Chondrocyte (in vitro differentiated cells): ENCODE results near the gene IGSF9. TPM values are rescaled to one million over a fixed set of nuclear protein-coding genes. Genes with fewer than 3 reads are reported as not detected.
A peak's percentile ranks its signal among the peaks of the same experiment; 100 is the strongest.

Experiments
- DNase-seq: peaks from one replicate; pipeline ENCODE4 v3.0.0; 2021; ENCODE audit warnings: mixed read lengths, low spot score
- H3K27ac Mint-ChIP-seq: one replicate; pipeline ENCODE4 v1.8.0; 2021; ENCODE audit warnings: mild to moderate bottlenecking, moderate library complexity, mixed read lengths; ENCODE audit not compliant: unreplicated experiment
- H3K27me3 Mint-ChIP-seq: 2 replicates; pipeline ENCODE4 v1.8.0; 2021; ENCODE audit warnings: low read depth, mixed read lengths
- H3K36me3 Mint-ChIP-seq: 2 replicates; pipeline ENCODE4 v1.8.0; 2021; ENCODE audit warnings: low read depth, mixed read lengths
- H3K4me1 Mint-ChIP-seq: 2 replicates; pipeline ENCODE4 v1.8.0; 2021; ENCODE audit warnings: low read depth, mild to moderate bottlenecking, mixed read lengths
- H3K4me3 Mint-ChIP-seq: one replicate; pipeline ENCODE4 v1.8.0; 2021; ENCODE audit warnings: mild to moderate bottlenecking, moderate library complexity, mixed read lengths; ENCODE audit not compliant: unreplicated experiment
- H3K9me3 Mint-ChIP-seq: 2 replicates; pipeline ENCODE4 v1.8.0; 2021; ENCODE audit warnings: low read depth, mixed read lengths
- CTCF ChIP-seq: fragments of 200-600 bp; sonication (generic); IDR thresholded peaks from 2 replicates; pipeline ENCODE4 v1.5.0; 2021; ENCODE audit warnings: antibody characterized with exemption, mild to moderate bottlenecking, moderate library complexity
- total RNA-seq: library from RNA; stranded (reverse); gene quantifications from 3 replicates; pipeline ENCODE4 v1.2.1, GENCODE V29; 2021

IGSF9 gene
- total RNA-seq, 1 donor from 2014 or later, result not detected

GRCh38 chr1:159890390-159890789, 55.0 kb downstream of the IGSF9 start:
- H3K36me3 Mint-ChIP-seq, result no peaks in the 10 kb centered on the region
- H3K4me3 Mint-ChIP-seq, result no peak overlapping the region
- H3K9me3 Mint-ChIP-seq, result no peaks in the 10 kb centered on the region
- H3K27ac Mint-ChIP-seq, result no peak overlapping the region
- no peaks in the 10 kb centered on the region for H3K27me3 Mint-ChIP-seq
- H3K4me1 Mint-ChIP-seq, result peaks cover 15% of the 10 kb centered on the region
- TF ChIP-seq CTCF, result no peak
- DNase-seq, result no peak

DNA sequence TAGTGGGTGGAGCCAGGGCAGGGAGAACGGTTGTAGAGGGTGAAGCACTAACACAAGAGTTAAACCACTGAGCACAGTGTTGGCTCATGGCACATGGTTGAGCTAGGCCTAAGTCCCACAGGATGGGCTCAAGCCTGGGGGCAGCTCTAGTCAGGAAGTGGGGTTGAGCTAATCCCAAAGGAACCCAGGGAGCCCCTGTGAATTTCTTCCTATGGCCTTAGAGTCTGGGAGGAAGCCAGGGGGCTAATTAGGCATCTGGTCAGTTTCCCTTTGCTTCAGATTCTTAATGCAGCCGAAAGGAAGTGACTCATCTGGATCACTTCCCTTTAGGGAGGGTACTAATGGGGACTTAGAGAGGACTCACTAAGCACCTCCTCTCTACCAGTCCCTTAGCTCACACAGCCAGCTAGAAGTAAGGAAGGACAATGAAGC, 55.6 kb downstream of the IGSF9 start:
- Mint-ChIP-seq H3K4me3 (no peak overlapping the region), H3K27ac (peak overlapping the region; percentile 68), H3K36me3 (no peaks in the 10 kb centered on the region), H3K4me1 (peaks cover 15% of the 10 kb centered on the region), H3K27me3 (no peaks in the 10 kb centered on the region), H3K9me3 (no peaks in the 10 kb centered on the region)
- no peak for DNase-seq
- TF ChIP-seq CTCF, result no peak

DNA sequence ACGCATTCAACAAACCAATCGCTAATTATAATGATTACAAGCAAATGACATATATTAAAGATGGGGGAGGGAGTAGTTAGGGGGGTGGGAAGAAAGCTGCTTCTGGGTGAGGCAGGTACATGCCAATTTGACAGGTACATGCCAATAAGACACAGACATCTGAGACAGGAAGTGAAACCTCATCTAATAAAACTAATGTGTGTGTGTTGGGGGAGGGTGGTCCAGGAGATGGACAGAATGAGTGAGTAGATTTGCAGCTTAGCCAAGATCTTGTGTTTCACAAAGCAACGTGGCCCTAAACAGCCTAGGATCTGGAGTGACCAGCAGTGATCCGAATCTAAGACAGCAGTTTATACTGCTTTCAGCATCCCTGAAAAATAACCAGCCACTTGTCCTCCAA, 56.2 kb downstream of the IGSF9 start:
- TF ChIP-seq CTCF, result no peak
- Mint-ChIP-seq H3K4me1 (peaks cover 15% of the 10 kb centered on the region), H3K27me3 (no peaks in the 10 kb centered on the region), H3K4me3 (no peak overlapping the region), H3K27ac (no peak overlapping the region), H3K36me3 (no peaks in the 10 kb centered on the region), H3K9me3 (no peaks in the 10 kb centered on the region)
- DNase-seq, result no peak

DNA sequence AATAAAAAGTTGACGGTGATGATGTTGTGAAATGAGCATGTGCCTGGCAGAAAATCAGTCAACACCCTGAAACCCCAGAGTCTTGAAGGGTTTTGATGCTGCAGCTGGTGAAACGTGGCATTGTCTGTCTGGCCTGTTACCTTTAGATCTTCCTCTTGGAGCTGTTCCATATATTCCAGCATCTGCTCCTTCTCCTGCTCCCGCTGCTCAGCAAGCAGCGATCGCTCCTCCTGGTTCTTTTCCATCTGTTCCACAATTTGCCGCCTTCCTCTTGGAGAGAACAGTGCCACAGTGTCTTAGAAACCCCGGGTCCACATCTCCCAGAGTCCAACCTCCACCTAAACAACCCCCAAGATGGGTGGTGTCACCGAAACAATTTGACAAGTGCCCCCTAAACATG, 61.1 kb downstream of the IGSF9 start:
- Mint-ChIP-seq H3K4me3 (no peak overlapping the region), H3K36me3 (no peaks in the 10 kb centered on the region), H3K9me3 (no peaks in the 10 kb centered on the region), H3K4me1 (no peaks in the 10 kb centered on the region), H3K27ac (no peak overlapping the region), H3K27me3 (no peaks in the 10 kb centered on the region)
- no peak for DNase-seq
- no peak for TF ChIP-seq CTCF

DNA sequence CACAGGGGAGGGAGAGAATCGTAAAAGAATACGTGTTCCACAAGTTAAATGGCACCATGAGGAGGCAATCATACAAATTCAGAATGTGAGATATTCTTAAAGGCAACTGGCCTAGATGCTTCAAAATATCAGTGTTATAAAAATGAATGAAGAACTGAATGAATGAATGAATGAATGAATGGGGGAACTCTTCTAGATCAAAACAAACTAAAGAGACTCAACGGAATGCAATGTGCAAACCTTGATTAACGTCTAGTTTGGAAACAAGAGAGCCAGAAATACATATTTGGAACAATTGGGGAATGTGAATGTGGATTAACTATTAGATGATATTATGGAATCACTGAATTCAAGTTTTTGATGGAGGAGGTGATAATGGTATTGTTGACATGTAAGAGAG, 62.3 kb downstream of the IGSF9 start:
- TF ChIP-seq CTCF, result no peak
- no peak overlapping the region for H3K4me3 Mint-ChIP-seq
- H3K9me3 Mint-ChIP-seq, result no peaks in the 10 kb centered on the region
- H3K27ac Mint-ChIP-seq, result no peak overlapping the region
- H3K4me1 Mint-ChIP-seq, result no peaks in the 10 kb centered on the region
- H3K27me3 Mint-ChIP-seq, result no peaks in the 10 kb centered on the region
- no peak for DNase-seq
- H3K36me3 Mint-ChIP-seq, result no peaks in the 10 kb centered on the region
